HCT116 (cell line): ENCODE data around the gene SFRP2. TPM values are rescaled to one million over a fixed set of nuclear protein-coding genes. Genes with fewer than 3 reads are reported as not detected.

Experiments
- ATAC-seq: fragments of 200-7000 bp; cut with Tn5 transposase; 2 replicates; pipeline ENCODE4 v1.9.1; 2020; ENCODE audit warnings: mild to moderate bottlenecking, moderate library complexity
- BruUV-seq: library from RNA; stranded (reverse); fragments of 400-500 nt; replicated peaks from 2 replicates; lab custom pipeline; 2021; lab: Mats Ljungman, UMichigan
- CTCF ChIA-PET: fragments of 300-600 bp; sonication (Branson Sonifier 250); formaldehyde crosslinking; loops from one replicate; lab custom pipeline; 2021; ENCODE audit warnings: antibody characterized with exemption; lab: Charles Lee
- POLR2A ChIA-PET: fragments of 300-600, 350-600 bp; sonication (Branson Sonifier 250); formaldehyde crosslinking; loops from one replicate; lab custom pipeline; 2021; ENCODE audit warnings: antibody characterized with exemption; lab: Charles Lee
- RAD21 ChIA-PET, 2 experiments: fragments of 300-600 bp; sonication (Branson Sonifier 250); formaldehyde crosslinking; loops; one replicate each; lab custom pipeline; 2023; ENCODE audit warnings: low total read pairs in 2 of 2; ENCODE audit not compliant: uncharacterized antibody in 2 of 2, unreplicated experiment in 2 of 2, low non-redundant PET in 1 of 2; lab: Charles Lee
- DNase-seq: peaks from one replicate; pipeline ENCODE4 v3.0.0-alpha.2; 2010; ENCODE audit warnings: low read depth, low spot score
- H2AFZ ChIP-seq: fragments of 200-600 bp; shearing (Covaris generic), sonication (generic); 2 replicates; pipeline ENCODE4 v1.6.1; 2017; ENCODE audit warnings: low read depth, mixed run types, mixed read lengths, antibody characterized with exemption, low read length; ENCODE audit not compliant: poor library complexity, severe bottlenecking
- H3K27ac ChIP-seq: 2 replicates; pipeline ENCODE4 v1.5.1; 2012; ENCODE audit warnings: low read depth, low read length
- H3K27me3 ChIP-seq: fragments of 200-600 bp; sonication (generic); 2 replicates; pipeline ENCODE4 v1.6.1; 2016; ENCODE audit warnings: mixed run types, low read length, mixed read lengths; ENCODE audit not compliant: insufficient read depth
- H3K36me3 ChIP-seq, 2 experiments: fragments of 200-500 bp in 1 of 2; fragments of 200-600 bp in 1 of 2; sonication (Bioruptor generic) in 1 of 2; sonication (generic) in 1 of 2; 2 replicates each; pipeline versions ENCODE4 v1.5.1 to v1.6.1; 2014 to 2016; ENCODE audit warnings: low read length in 2 of 2, inconsistent platforms in 1 of 2, mixed read lengths in 1 of 2, mixed run types in 1 of 2; ENCODE audit not compliant: insufficient read depth in 2 of 2, control insufficient read depth in 1 of 2
- H3K4me1 ChIP-seq, 2 experiments: fragments of 200-600 bp in 1 of 2; sonication (generic) in 1 of 2; 2 replicates each; pipeline versions ENCODE4 v1.5.1 to v1.6.1; 2012 to 2017; ENCODE audit warnings: low read length in 2 of 2, inconsistent platforms in 1 of 2, mild to moderate bottlenecking in 1 of 2, mixed read lengths in 1 of 2, mixed run types in 1 of 2, moderate library complexity in 1 of 2; ENCODE audit not compliant: insufficient read depth in 2 of 2, control insufficient read depth in 1 of 2
- H3K4me2 ChIP-seq: fragments of 200-600 bp; sonication (generic); 2 replicates; pipeline ENCODE4 v1.6.1; 2017; ENCODE audit warnings: mixed run types, low read length, mixed read lengths
- H3K4me3 ChIP-seq, 2 experiments: fragments of 200-600 bp in 1 of 2; sonication (generic) in 1 of 2; replicated peaks in 1 of 2; 2 replicates each; pipeline ENCODE4 v1.5.1; 2011 to 2016; ENCODE audit warnings: low read length in 2 of 2, control low read depth in 1 of 2, low read depth in 1 of 2, mild to moderate bottlenecking in 1 of 2, mixed read lengths in 1 of 2, mixed run types in 1 of 2
- H3K79me2 ChIP-seq: fragments of 200-600 bp; sonication (generic); 2 replicates; pipeline ENCODE4 v1.6.1; 2017; ENCODE audit warnings: mild to moderate bottlenecking, mixed run types, low read length, moderate library complexity, mixed read lengths; ENCODE audit not compliant: insufficient read depth
- H3K9ac ChIP-seq: fragments of 200-600 bp; sonication (generic); 2 replicates; pipeline ENCODE4 v1.6.1; 2016; ENCODE audit warnings: low read length, mixed read lengths
- H3K9me2 ChIP-seq: fragments of 200-600 bp; sonication (generic), shearing (Covaris generic); 2 replicates; pipeline ENCODE4 v1.6.1; 2017; ENCODE audit warnings: mixed run types, mild to moderate bottlenecking, moderate library complexity; ENCODE audit not compliant: insufficient read depth
- H3K9me3 ChIP-seq, 2 experiments: fragments of 200-500 bp in 1 of 2; fragments of 200-600 bp in 1 of 2; sonication (Bioruptor generic) in 1 of 2; sonication (generic) in 1 of 2; 2 replicates each; pipeline ENCODE4 v1.6.1; 2014 to 2017; ENCODE audit warnings: low read length in 2 of 2, mixed read lengths in 2 of 2, inconsistent platforms in 1 of 2, low read depth in 1 of 2, mild to moderate bottlenecking in 1 of 2, mixed run types in 1 of 2, moderate library complexity in 1 of 2; ENCODE audit not compliant: control insufficient read depth in 1 of 2, insufficient read depth in 1 of 2
- H4K20me1 ChIP-seq: fragments of 200-600 bp; sonication (generic), shearing (Covaris generic); 2 replicates; pipeline ENCODE4 v1.6.1; 2017; ENCODE audit warnings: mixed run types, mild to moderate bottlenecking, moderate library complexity; ENCODE audit not compliant: insufficient read depth
- ELF1 ChIP-seq: IDR thresholded peaks from 2 replicates; pipeline ENCODE4 v1.6.1; 2012; ENCODE audit warnings: low read depth, borderline replicate concordance
- POLR2AphosphoS5 ChIP-seq: IDR thresholded peaks from 2 replicates; pipeline ENCODE4 v1.6.1; 2011; ENCODE audit warnings: mild to moderate bottlenecking, low read depth, low read length, moderate library complexity
- SP1 ChIP-seq: IDR thresholded peaks from 2 replicates; pipeline ENCODE4 v1.6.1; 2012; ENCODE audit warnings: low read depth
- TCF7L2 ChIP-seq: IDR thresholded peaks from 2 replicates; pipeline ENCODE4 v1.7.0; 2011; ENCODE audit warnings: borderline replicate concordance, inconsistent platforms; ENCODE audit not compliant: insufficient read depth, insufficient read length; ENCODE audit errors: extremely low read depth
- ZNF274 ChIP-seq: fragments of 200-500 bp; sonication (Bioruptor generic); IDR thresholded peaks from 2 replicates; pipeline ENCODE4 v1.6.1; 2014; ENCODE audit warnings: mild to moderate bottlenecking, low read depth, low read length, inconsistent platforms
- intact Hi-C: fragments of 100-400 bp; cut with micrococcal nuclease; formaldehyde crosslinking; loops from 2 replicates; pipeline ENCODE4 v1.10.0; 2022
- total RNA-seq: library from RNA; stranded (reverse); gene quantifications from one replicate; pipeline ENCODE4 v1.2.1, GENCODE V29; 2021; ENCODE audit not compliant: unreplicated experiment
- TF ChIP-seq, protein P1 (sequence below): IDR thresholded peaks from 2 replicates; pipeline ENCODE4 v1.6.1; 2012; ENCODE audit warnings: low read depth
- TF ChIP-seq, protein P2 (sequence below): IDR thresholded peaks from 2 replicates; pipeline ENCODE4 v1.6.1; 2012

SFRP2 gene
- total RNA-seq, 1 experiment from 2014 or later: 0.22 TPM

DNA sequence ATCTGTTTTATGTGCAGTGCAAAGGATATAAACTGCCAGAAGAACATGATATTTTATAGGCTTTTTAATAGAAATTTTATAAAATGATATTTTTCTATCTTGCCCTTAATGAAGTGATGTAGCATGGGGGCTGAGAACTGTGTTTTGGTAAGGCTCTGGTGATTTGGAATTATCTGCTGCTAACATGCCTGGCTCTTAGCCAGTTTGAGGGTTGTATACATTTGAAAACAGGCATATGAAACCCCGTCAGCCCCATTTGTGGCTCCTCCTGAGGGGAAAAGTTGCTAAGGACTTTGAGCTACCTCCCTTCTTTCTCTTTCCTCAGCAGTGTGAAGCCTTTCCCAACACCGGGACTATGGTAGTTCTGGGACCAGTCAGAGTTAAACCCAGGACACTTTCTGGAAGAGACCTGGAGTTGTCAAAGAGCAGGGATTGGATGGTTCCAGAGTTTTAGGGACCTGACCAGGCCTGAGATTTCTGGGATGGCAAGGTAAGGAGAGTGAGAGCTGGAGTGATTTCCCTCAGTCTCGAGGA is 4.7 kb downstream of the SFRP2 start:
- no peak for DNase-seq
- ATAC-seq: no peak
- H2AFZ ChIP-seq: no peak overlapping the region
- no peak for TF ChIP-seq TCF7L2
- TF ChIP-seq, protein P1, sequence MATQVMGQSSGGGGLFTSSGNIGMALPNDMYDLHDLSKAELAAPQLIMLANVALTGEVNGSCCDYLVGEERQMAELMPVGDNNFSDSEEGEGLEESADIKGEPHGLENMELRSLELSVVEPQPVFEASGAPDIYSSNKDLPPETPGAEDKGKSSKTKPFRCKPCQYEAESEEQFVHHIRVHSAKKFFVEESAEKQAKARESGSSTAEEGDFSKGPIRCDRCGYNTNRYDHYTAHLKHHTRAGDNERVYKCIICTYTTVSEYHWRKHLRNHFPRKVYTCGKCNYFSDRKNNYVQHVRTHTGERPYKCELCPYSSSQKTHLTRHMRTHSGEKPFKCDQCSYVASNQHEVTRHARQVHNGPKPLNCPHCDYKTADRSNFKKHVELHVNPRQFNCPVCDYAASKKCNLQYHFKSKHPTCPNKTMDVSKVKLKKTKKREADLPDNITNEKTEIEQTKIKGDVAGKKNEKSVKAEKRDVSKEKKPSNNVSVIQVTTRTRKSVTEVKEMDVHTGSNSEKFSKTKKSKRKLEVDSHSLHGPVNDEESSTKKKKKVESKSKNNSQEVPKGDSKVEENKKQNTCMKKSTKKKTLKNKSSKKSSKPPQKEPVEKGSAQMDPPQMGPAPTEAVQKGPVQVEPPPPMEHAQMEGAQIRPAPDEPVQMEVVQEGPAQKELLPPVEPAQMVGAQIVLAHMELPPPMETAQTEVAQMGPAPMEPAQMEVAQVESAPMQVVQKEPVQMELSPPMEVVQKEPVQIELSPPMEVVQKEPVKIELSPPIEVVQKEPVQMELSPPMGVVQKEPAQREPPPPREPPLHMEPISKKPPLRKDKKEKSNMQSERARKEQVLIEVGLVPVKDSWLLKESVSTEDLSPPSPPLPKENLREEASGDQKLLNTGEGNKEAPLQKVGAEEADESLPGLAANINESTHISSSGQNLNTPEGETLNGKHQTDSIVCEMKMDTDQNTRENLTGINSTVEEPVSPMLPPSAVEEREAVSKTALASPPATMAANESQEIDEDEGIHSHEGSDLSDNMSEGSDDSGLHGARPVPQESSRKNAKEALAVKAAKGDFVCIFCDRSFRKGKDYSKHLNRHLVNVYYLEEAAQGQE: no peak
- no peak for TF ChIP-seq ELF1
- no peak for TF ChIP-seq ZNF274
- no peak for TF ChIP-seq SP1
- TF ChIP-seq, protein P2, sequence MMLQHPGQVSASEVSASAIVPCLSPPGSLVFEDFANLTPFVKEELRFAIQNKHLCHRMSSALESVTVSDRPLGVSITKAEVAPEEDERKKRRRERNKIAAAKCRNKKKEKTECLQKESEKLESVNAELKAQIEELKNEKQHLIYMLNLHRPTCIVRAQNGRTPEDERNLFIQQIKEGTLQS: no peak
- TF ChIP-seq POLR2AphosphoS5: no peak
- TF ChIP-seq, all 23 proteins: peak for 0
- intact Hi-C loops: no loop called here
- Histone ChIP-seq H3K79me2 (no peaks in the 10 kb centered on the region), H3K27ac (no peak overlapping the region), H3K27me3 (peaks cover 7% of the 10 kb centered on the region; the same call in 1 of the 2 replicates), H3K4me2 (no peak overlapping the region), H3K9me2 (no peaks in the 10 kb centered on the region), H3K4me1 (no peaks in the 10 kb centered on the region), H3K9ac (no peak overlapping the region), H3K4me3 (no peak overlapping the region), H4K20me1 (no peaks in the 10 kb centered on the region), H3K36me3 (no peaks in the 10 kb centered on the region), H3K9me3 (no peaks in the 10 kb centered on the region)
- ChIA-PET POLR2A (no interaction called here), CTCF (interaction anchor here (1.2 kb wide), 1 partner anchor 766 kb away, joined by 3 read pairs; the partner anchor contains the start of gene PLRG1), RAD21 (no interaction called here)
- no TSS peak for BruUV-seq
